ENCODE results near the gene RAB8B.

- TF ChIP-seq CTCF (IDR thresholded peaks at IDR 0.05), result no peak
- no peak for TF ChIP-seq POLR2A (IDR thresholded peaks at IDR 0.05)
Observed at GRCh38 chr15:63194302-63194701, 4.9 kb downstream of the RAB8B start.

All from lower leg skin (tissue), 3 donors.